Loucy (cell line): ENCODE results near the gene LRRC59.

Experiments
- H2AFZ ChIP-seq: fragments of 200-600 bp; sonication (generic); 2 replicates; pipeline ENCODE4 v1.6.0; 2016; ENCODE audit warnings: antibody characterized with exemption, mild to moderate bottlenecking, low read length, moderate library complexity
- H3F3A ChIP-seq: fragments of 200-600 bp; 2 replicates; pipeline ENCODE4 v1.6.0; 2016; ENCODE audit warnings: antibody characterized with exemption, low read depth, mild to moderate bottlenecking
- H3K27me3 ChIP-seq: fragments of 200-600 bp; sonication (generic); 2 replicates; pipeline ENCODE4 v1.6.1; 2014; ENCODE audit warnings: low read length, mild to moderate bottlenecking; ENCODE audit not compliant: insufficient read depth, poor library complexity, severe bottlenecking
- H3K36me3 ChIP-seq: fragments of 200-600 bp; sonication (generic); 2 replicates; pipeline ENCODE4 v1.6.1; 2016; ENCODE audit warnings: low read length; ENCODE audit not compliant: insufficient read depth
- H3K4me1 ChIP-seq: fragments of 200-600 bp; sonication (generic); 2 replicates; pipeline ENCODE4 v1.5.1; 2014; ENCODE audit warnings: low read length, mild to moderate bottlenecking; ENCODE audit not compliant: insufficient read depth, poor library complexity, severe bottlenecking
- H3K4me2 ChIP-seq: fragments of 200-600 bp; sonication (generic); 2 replicates; pipeline ENCODE4 v1.6.0; 2014; ENCODE audit warnings: antibody characterized with exemption, low read length, low read depth, mild to moderate bottlenecking; ENCODE audit not compliant: poor library complexity, severe bottlenecking
- H3K4me3 ChIP-seq: fragments of 200-600 bp; sonication (generic); 2 replicates; pipeline ENCODE4 v1.5.1; 2014; ENCODE audit warnings: low read length, mild to moderate bottlenecking, mixed read lengths; ENCODE audit not compliant: poor library complexity, severe bottlenecking
- H3K79me2 ChIP-seq: fragments of 200-600 bp; sonication (generic); 2 replicates; pipeline ENCODE4 v1.6.1; 2014; ENCODE audit warnings: low read length; ENCODE audit not compliant: insufficient read depth
- H3K9ac ChIP-seq: fragments of 200-600 bp; sonication (generic); 2 replicates; pipeline ENCODE4 v1.6.0; 2014; ENCODE audit warnings: mild to moderate bottlenecking, low read depth, low read length, moderate library complexity; ENCODE audit not compliant: poor library complexity, severe bottlenecking
- H3K9me2 ChIP-seq: fragments of 200-600 bp; sonication (generic); replicated peaks from 2 replicates; pipeline ENCODE4 v1.6.1; 2016; ENCODE audit warnings: low read depth, low read length, mixed read lengths
- H3K9me3 ChIP-seq: fragments of 200-600 bp; sonication (generic); 2 replicates; pipeline ENCODE4 v1.6.1; 2014; ENCODE audit warnings: mild to moderate bottlenecking, antibody characterized with exemption, low read length, low read depth; ENCODE audit not compliant: insufficient read depth
- H4K20me1 ChIP-seq: fragments of 200-600 bp; sonication (generic); 2 replicates; pipeline ENCODE4 v1.6.0; 2014; ENCODE audit warnings: antibody characterized with exemption, low read length, mild to moderate bottlenecking; ENCODE audit not compliant: insufficient read depth, poor library complexity, severe bottlenecking
- EZH2phosphoT487 ChIP-seq: fragments of 200-600 bp; IDR thresholded peaks from 2 replicates; pipeline ENCODE4 v1.6.1; 2018; ENCODE audit warnings: antibody characterized with exemption, mild to moderate bottlenecking, moderate library complexity, borderline replicate concordance
- TF ChIP-seq, protein P1 (sequence below): fragments of 200-600 bp; sonication (generic); conservative IDR thresholded peaks from 2 replicates; pipeline ENCODE4 v1.5.1; 2014; ENCODE audit warnings: mild to moderate bottlenecking, antibody characterized with exemption, low read length

LRRC59 gene

DNA sequence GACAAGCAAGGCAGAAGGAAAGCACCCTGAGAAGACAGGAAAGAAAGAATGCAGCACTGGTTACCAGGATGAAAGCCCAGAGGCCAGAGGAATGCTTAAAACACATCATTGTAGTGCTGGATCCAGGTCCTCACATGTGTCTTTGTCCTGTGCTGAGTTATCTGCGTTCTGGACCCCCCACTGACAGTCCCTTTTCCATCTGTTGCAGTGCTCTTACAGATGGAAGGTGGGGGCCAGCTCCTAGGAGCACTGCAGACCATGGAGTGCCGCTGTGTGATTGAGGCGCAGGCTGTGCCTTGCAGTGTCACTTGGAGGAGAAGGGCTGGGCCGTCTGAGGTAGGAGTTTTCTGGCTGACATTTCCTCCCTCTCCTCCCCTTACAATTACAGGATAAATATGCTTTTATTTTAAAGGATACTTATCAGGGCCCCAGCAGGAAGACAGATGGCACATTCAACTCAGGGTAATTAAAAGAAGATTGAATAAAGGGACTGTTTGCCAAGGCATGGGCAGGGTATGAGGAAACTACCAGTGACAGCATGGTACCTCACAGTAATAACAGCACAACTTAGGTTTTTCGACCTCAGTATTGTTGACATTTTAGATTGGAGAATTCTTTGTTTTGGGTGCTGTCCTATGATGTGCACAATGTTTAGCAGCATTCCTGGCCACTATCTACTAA lies 21.3 kb downstream of the LRRC59 start:
- H3F3A ChIP-seq = no peaks in the 10 kb centered on the region
- H3K9me2 ChIP-seq = no peaks in the 10 kb centered on the region
- peaks cover 18% of the 10 kb centered on the region; the same call in 1 of the 2 replicates for H3K36me3 ChIP-seq
- H3K4me2 ChIP-seq = peak overlapping the region; percentile 18
- H3K27me3 ChIP-seq = no peaks in the 10 kb centered on the region
- no peak overlapping the region for H3K9ac ChIP-seq
- TF ChIP-seq, protein P1, sequence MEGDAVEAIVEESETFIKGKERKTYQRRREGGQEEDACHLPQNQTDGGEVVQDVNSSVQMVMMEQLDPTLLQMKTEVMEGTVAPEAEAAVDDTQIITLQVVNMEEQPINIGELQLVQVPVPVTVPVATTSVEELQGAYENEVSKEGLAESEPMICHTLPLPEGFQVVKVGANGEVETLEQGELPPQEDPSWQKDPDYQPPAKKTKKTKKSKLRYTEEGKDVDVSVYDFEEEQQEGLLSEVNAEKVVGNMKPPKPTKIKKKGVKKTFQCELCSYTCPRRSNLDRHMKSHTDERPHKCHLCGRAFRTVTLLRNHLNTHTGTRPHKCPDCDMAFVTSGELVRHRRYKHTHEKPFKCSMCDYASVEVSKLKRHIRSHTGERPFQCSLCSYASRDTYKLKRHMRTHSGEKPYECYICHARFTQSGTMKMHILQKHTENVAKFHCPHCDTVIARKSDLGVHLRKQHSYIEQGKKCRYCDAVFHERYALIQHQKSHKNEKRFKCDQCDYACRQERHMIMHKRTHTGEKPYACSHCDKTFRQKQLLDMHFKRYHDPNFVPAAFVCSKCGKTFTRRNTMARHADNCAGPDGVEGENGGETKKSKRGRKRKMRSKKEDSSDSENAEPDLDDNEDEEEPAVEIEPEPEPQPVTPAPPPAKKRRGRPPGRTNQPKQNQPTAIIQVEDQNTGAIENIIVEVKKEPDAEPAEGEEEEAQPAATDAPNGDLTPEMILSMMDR = no peak
- no peak for TF ChIP-seq EZH2phosphoT487
- no peak overlapping the region for H3K4me3 ChIP-seq
- H2AFZ ChIP-seq = no peak overlapping the region
- H3K4me1 ChIP-seq = peaks cover 25% of the 10 kb centered on the region
- no peaks in the 10 kb centered on the region for H4K20me1 ChIP-seq
- peaks cover 28% of the 10 kb centered on the region for H3K79me2 ChIP-seq
- H3K9me3 ChIP-seq = no peaks in the 10 kb centered on the region

GRCh38 chr17:50373705-50374104 lies 23.6 kb downstream of the LRRC59 start:
- no peak overlapping the region for H2AFZ ChIP-seq
- peak overlapping the region; percentile 96 for H3K9ac ChIP-seq
- H3K9me2 ChIP-seq = no peaks in the 10 kb centered on the region
- no peaks in the 10 kb centered on the region for H4K20me1 ChIP-seq
- peaks cover 19% of the 10 kb centered on the region for H3K36me3 ChIP-seq
- H3F3A ChIP-seq = no peaks in the 10 kb centered on the region
- TF ChIP-seq EZH2phosphoT487 = no peak
- TF ChIP-seq, protein P1 = no peak
- no peaks in the 10 kb centered on the region for H3K27me3 ChIP-seq
- H3K4me2 ChIP-seq = peak overlapping the region; percentile 87
- H3K4me1 ChIP-seq = peaks cover 30% of the 10 kb centered on the region
- no peaks in the 10 kb centered on the region for H3K9me3 ChIP-seq
- peaks cover 49% of the 10 kb centered on the region for H3K79me2 ChIP-seq
- peak overlapping the region; percentile 87 for H3K4me3 ChIP-seq

GRCh38 chr17:50372758-50373556 lies 24.4 kb downstream of the LRRC59 start, which contains the start of the genes EME1 and MRPL27:
Gene EME1 (plus strand): TSS chr17:50373229. CDS start chr17:50375209, 1,980 bp downstream.
Gene MRPL27 (minus strand): TSS chr17:50373184. CDS start chr17:50373170, 14 bp downstream.
- Histone ChIP-seq H3K4me1 (peaks cover 30% of the 10 kb centered on the region), H3K9me2 (no peaks in the 10 kb centered on the region), H2AFZ (peak within 1 kb of the TSS; percentile 98), H3F3A (no peaks in the 10 kb centered on the region), H3K4me3 (peak within 1 kb of the TSS; percentile 87), H3K9ac (peak within 1 kb of the TSS; percentile 96), H3K9me3 (no peaks in the 10 kb centered on the region), H3K79me2 (peaks cover 52% of the 10 kb centered on the region), H3K36me3 (peaks cover 26% of the 10 kb centered on the region), H4K20me1 (no peaks in the 10 kb centered on the region), H3K27me3 (no peaks in the 10 kb centered on the region), H3K4me2 (peak within 1 kb of the TSS; percentile 87)
- TF ChIP-seq EZH2phosphoT487 = no peak
- TF ChIP-seq, protein P1 = no peak
